Inferior parietal cortex (tissue), 1 donor: ENCODE results near the gene RABAC1.

Experiments used
- DNase-seq: peaks from one replicate; pipeline ENCODE4 v3.0.0-alpha.2; 2016; ENCODE audit errors: extremely low spot score

Gene RABAC1

DNA sequence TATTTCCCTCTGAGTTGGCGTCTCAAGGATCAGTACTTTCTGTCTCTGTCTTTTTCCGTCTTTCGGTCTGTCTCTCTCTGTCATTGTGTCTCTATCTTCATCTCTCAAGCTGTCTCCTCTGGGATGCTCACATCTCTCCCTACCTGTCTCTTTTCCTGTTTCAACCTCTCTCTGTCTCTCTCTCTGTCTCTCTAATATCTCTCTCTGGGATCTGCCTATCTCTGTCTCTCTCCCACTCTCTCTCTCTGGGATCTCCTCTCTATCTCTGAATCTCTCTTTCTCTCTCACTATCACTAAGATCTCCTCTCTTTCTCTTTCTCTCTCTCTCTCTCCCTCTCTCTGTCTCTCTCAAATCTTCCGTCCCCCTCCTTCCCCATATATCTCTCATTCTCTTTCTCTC lies 30.9 kb upstream of the RABAC1 start:
- DNase-seq: no peak

DNA sequence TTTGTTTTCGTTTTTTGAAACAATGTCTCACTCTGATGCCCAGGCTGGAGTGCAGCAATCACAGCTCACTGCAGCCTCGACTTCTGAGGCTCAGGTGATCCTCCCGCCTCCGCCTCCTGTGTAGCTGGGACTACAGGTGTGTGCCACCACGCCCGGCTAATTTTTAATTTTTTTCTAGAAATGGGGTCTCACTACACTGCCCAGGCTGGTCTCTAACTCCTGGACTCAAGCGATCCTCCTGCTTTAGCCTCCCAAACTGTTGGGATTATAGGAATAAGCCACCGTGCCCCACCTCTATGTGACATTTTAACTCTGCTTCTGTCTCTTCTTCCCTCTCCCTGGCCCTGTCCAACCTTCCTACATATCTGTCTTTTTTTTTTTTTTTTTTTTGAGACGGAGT lies 29.8 kb upstream of the RABAC1 start:
- no peak for DNase-seq

DNA sequence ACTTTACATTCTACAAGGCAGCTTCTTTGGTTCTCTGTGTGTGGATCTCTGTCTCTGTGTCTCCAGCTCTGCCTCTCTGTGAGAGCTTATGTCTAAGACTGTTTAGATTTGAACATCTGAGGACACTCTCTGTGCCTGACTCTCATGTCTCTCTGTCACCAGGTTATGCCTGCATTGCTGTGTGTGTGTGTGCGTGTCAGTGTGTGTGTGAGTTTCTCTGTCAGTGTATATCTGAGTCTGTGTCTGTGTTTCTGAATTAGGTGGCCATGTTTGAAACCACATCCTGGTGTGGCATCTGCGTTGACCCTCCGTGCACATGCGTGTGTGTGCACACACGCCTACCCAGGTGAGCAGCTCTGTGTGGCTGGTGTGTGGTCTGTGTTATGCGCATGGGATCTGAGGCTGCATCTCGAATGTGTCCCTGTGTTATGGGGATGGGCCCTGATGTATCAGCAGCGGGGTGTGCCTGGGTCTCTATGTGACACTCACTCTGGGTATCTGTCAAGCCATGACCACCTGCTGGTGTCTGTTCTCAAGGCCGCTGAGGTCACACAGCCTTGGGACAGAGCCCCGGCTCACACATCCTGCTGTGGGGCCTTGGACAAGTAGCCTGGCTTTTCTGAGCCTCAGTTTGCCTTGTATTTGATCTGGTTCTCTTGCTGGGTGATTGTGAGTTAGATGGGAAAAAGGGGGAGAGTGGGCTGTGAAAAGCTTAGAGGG lies 28.2 kb upstream of the RABAC1 start:
- DNase-seq: no peak

DNA sequence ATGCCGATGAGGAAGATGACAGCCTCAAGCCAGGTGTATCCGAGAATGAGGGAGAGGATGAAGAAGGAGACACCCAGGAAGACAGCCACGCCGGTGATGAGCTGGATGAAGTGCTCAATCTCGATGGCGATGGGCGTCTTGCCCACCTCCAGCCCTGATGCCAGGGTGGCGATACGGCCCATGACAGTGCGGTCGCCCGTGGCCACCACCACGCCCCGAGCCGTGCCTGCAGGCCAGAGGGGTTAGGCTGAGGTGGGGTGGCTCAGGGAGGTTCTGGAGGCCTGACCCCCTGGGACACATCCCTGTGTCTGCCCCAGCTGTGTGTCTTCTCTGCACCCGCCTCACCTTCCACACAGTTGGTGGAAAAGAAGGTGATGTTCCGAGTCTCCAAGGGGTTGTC lies 25.8 kb upstream of the RABAC1 start:
- no peak for DNase-seq

DNA sequence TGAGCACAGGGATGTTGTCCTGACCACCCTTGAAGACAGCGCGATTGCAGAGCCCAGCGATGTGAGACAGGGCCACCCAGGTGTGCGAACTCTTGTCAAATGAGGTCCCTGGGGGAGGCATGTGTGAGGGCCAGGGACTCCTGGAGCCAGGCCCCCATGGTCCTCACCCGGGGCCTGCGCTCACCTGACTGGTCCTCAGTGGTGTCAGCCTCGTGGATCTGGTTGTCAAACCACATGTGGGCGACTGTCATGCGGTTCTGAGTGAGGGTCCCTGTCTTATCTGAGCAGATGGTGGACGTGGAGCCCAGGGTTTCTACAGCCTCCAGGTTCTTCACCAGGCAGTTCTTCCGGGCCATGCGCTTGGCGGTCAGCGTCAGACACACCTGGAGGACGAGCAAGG lies 22.6 kb upstream of the RABAC1 start:
- no peak for DNase-seq

DNA sequence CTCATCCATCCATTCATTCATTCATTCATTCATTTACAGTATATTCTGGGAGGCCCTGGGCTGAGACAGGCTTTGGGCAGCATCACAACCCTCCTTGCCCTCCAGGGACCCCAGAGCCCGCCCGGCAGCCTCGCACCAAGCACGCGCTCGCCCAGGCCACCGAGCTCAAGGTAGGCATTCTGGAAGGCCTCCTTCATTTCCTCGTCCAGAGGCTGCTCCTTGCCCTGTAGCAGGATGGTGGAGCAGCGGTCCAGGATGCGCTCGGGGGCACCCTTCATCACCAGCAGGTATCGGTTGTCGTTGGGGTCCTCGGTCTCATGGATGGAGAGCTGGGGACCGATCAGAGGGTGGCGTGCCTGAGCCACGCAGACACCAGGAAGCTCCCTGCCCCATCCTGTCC lies 19.3 kb upstream of the RABAC1 start:
- DNase-seq: no peak

DNA sequence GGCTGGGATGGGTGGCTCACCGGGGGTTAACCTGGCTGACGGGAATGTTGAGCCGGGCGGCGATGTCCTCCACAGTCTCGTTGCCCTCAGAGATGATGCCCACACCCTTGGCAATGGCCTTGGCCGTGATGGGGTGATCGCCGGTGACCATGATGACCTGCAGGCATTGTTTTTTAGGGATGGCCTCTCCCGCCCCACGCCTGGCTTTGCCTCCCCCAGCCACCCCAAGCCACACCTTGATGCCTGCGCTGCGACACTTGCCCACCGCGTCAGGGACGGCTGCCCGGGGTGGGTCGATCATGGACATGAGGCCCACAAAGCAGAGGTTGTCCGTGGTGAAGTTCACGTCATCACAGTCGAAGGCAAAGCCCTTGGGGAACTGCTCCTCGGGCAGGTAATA lies 18.8 kb upstream of the RABAC1 start:
- no peak for DNase-seq

DNA sequence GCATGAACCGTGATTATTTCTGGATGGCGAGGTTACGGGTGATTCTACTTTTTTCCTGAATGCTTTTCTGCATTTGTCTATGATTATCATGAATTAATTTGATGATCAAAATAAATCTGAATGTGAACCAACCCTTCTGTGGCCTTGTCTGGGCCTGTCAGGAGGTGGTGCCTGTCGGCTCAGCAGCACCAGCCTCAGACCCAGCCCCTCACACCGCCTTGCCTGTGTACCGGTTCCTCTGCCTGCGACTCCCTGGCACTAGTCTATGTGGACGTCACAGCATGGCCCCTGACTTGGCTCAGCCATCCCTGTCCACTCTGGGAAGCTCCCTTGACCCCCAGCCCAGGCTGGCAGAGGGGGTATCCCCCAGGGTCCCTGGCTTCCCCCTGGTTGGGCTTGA lies 15.5 kb upstream of the RABAC1 start:
- DNase-seq: no peak

DNA sequence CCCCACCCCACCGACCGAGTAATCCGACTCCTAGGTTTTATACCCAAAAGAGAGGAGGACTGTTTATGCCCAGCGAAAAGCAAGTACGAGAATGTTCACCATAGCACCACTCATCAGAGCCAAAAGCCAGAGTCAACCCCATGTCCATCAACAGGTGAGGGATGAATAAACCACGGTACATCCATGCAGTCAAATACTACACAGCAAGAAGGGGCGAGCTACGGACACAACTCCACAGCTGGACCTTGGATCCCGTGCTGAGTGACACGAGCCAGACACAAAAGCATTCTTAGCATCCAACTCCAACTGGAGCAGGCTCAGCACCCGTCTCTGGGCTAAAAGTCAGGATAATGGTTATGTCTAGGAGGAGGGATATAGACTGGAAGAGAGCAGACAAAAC lies 12.2 kb upstream of the RABAC1 start:
- no peak for DNase-seq

DNA sequence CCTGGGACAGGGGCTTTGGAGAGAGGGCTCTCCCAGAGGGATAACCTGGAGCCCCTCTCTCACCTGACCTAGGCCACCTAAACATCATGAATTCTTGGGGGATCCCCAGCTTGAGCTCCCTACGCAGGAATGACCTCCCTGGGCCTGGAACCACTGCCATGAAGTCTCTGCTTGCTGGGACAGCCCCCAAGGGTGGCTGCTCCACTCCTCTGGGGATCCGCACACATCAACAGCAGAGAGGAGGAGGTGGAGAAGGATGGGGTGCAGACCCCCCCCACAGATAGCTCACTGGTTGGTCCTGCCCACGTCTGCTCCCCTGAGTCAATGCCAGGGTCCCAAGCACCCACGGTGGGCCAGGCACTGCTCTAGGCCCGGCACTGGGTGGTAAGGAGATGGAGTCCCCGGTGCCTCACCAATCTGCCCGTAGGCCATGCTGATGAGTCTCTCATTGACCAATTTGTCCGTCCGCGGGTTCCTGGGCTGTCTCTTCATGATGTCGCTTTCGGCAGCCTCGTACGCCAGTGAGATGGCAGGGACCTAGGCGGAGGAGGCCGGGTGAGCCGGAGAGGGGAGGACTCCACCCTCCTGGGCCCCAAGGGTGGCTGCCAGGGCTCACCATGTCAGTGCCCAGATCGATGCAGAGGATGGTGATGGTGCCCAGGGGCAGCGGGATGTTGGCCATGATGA lies 10.8 kb upstream of the RABAC1 start:
- DNase-seq: no peak

DNA sequence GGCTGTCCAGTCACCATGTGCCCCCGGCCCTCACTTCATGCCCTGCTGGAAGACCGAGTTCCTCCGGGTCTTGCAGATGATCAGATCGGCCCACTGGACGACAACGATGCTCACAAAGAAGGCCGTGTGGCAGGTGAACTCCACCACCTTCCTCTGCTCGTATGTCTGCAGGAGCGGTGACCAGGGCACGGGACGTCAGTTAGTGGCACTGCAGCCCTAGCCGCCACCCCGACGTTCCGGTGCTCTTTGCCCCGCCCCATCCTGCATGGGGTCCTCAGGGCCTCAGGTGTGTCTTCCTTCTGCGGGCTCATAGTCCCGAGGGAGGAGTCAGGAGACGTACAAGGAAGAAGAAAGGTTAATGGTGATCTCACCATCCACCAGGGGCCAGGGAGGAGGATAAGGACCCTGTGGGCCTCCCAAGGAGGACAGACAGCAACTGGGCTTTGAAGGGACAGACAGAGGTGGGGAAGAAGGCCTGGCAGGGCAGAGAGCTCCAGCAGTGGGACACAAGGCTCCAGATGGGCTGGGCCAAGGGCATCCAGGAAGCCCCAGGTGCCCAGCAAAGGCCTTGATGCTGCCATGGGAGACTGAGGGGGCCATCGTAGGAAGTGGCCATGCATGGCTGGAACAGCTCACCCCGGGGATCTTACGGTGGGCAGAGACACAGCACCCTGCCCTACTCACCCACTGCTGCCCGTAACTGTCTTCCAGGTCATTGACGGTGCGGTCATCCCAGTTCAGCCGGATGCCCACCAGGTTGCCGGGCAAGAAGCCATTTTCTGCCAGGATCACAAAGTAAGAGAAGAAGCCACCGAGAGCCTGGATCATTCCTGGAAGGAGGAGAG lies 9.9 kb upstream of the RABAC1 start:
- no peak for DNase-seq

DNA sequence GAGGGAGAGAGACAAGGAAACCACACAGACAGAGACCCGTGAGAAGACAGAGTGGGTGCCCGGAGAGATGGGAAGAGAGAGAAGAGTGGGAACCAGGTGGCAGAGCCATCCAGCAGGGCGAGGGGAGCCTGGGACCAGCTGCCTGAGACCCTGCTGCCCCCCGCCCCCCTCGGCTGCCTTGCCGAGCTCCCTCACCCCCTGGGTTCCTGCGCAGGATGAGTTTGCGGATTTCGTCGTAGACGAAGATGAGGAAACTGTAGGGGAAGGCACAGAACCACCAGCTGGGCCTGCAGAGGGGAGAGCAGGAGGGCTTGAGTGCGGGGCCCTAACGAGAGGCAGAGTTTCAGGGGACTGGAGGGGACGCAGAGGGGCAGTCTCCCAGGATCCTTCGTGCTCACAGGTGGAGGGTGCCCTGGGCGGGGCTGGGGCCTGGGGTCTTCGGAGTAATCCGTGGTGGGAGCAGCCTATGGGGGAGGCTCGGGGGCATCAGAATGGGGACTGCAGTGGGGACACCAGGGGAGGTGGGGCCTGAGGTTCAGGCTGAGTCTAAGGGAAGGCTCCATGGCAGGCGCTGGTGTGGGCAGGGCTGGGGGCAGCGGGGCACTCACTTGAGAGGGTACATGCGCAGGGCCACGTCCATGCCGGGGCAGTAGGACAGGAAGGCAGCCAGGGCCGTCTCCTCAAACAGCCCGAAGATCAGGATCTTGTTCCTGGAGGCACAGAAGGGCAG lies 8.1 kb upstream of the RABAC1 start:
- DNase-seq: no peak

DNA sequence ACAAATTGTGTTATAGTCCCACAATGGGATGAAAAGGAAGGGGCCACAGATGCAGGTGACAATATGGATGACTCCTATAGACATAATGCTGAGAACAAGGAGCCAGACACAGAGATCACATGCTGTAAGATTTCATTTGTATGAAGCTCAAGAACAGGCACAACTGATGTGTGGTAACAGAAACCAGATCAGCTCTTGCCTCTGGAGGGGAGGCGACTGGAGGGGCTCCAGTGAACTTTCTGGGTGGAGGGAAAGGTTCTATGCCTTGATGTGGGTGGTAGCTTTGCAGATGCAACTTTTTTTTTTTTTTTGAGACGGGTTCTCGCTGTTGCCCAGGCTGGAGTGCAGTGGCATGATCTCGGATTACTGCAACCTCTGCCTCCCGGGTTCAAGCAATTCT lies 6.0 kb upstream of the RABAC1 start:
- no peak for DNase-seq

DNA sequence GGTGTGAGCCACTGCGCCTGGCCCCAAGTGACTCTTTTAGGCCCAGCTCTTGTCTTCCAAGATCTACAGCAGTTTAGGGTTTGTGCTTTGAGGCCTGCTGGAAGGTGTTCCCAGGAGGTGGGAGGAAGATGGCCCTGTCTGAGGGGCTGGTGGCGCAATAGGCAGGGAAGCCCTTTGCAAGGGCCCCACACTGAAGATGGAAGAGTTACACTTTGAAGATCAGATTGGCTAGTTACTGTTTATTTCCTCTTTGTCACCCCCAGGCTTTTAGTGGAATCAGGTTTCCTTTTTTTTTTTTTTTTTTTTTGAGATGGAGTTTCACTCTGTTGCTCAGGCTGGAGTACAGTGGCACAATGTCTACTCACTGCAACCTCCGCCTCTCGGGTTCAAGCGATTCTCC lies 1.9 kb upstream of the RABAC1 start:
- DNase-seq: no peak

DNA sequence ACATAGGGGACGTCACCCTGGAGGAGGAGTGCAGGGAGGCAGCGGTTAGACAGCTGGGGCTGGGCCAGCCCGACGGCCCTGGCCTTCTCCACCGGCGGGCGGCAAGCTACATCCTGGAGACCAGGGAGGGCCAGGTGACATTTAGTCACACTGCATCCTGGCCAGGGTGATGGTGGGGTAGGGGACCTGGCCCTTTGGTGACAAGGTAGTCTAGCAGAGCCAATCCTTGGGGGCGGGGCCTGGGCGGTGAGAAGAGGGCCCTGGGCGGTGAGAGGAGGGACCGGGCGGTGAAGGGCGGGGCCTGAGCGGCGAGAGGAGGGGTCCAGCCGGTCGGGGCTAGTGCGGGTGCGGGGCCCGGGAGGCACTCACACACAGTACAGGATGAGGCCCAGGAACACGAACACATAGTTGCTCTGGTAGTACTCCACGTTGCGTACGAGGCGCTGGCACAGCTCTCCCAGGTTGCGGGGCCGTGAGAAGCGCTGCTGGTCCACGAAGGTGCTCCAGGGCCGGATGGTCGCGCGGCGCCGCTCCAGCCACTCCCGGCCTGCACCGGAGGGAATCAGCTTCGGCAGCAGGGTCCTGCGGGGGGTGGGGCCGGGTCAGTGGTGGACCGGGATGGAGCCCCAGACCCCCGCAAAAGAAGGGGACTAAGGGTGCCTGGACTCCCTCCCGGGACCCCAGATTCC lies 610 bp downstream of the RABAC1 start:
- no peak for DNase-seq

DNA sequence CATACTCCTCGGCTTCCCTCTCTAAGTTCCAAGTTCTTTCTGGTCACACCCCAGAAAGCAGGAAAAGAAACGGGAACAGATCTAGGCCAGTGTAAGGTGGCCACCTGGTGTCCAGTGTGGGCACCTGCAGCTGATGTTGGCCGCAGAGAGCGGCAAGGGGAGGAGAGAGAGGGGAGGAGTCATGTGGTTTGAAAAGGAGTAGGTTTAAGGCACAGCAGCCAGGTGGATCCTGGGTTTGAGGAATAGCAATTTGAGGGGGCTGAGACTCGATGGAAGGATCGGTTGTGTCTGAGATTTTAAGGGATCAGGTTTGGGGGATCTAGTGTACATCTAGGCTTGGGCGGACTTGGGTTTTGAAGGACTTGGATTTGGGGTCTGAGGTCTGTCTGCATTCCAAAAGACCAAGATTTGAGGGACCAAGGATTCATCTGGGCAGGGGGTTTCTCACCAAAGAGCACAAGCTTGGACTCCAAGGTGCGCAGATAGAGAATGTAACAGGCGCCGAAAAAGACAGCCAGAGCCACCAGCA lies 1.2 kb downstream of the RABAC1 start:
- peak; percentile 62 for DNase-seq

DNA sequence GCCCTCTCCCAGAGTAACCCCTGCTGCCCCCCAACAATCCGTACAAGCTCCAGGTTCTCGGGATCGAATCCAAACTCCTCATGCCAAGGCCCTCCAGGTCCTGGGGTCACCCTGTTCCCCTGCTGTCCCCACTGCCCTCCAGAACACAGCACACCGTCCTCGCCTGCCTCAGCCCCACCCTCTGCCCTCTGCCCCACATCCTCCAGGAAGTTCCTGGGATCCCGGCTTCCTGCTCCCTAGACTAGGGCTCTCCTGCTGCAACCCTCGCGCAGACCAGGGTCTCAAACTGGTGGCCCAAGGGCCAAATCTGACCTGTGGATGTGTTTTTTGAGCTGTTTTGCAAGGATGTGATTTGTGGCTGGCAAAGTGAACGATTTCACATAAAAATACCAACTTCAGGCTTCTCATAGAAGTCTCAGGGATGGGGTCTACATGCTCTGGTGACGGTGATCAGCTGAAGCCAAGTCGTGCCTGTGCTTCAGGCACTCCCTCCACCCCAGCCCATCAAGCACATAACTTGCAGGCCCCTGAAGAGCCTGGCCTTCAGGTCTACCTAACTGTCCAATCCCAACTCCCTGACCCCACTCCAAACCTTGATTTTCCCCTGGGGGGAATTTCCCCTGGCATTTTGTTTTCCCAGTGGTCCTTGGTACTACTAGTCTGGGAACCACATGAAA lies 1.8 kb downstream of the RABAC1 start:
- DNase-seq: no peak

DNA sequence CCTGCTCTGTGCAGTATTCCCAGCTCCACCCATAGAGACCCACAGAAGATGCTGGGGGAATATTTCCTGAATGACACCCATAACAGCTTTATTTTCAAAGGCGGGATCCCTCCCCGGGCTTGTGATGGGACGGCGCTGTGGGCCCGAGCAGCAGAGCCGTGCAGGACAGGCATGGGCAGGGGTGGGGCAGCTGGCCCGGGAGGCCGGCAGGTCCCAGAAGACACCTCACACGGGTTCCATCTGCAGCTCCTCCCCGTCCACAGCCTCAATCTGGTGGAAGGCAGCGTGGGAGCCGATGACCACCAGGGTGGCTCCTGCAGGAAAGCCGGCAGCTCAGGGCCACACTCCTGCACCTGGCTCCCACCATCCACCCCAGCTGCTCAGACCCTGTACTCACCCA lies 2.5 kb downstream of the RABAC1 start:
- no peak for DNase-seq

DNA sequence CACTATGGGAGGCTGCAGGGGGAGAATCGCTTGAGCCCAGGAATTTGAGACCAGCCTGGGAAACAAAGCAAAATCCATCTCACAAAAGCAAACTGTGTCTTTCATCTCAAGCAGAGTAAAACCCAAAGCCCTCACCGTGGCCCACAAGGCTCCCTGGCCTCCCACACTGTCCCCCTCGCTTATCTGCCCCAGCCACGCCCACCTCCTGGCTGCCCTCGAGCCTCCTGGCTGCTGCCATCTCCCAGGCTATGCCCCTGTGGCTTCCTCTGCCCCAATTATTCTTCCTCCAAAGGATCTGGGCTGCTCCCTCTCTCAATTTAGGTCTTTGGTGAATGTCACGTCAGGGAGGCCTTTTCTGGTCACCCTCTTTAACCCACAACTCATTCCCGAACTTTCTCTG lies 3.6 kb downstream of the RABAC1 start:
- DNase-seq: no peak

DNA sequence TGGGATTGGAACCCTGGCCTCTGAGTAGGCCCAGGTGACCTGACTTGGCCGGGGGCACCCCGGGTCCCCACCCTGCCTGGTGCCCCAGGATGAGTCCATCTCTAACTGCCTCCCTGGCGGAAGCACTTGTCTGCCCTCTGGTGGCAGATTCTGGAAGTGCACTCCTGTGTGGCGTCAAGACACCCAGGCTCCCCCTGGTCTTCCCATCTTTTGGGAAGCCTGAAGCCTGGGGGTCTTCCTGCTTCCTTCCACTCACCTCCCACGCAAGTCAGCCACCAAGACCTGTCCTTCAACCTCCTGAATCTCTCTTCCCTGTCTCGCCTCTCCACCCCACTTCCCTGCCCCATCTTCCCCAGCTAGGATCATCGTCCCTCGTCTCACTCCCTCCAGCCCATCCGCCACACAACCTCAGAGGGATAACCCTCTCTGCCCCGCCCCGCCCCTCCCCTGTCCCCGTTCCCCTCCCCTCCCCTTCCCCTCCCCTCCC lies 7.4 kb downstream of the RABAC1 start:
- DNase-seq: peak; percentile 87

DNA sequence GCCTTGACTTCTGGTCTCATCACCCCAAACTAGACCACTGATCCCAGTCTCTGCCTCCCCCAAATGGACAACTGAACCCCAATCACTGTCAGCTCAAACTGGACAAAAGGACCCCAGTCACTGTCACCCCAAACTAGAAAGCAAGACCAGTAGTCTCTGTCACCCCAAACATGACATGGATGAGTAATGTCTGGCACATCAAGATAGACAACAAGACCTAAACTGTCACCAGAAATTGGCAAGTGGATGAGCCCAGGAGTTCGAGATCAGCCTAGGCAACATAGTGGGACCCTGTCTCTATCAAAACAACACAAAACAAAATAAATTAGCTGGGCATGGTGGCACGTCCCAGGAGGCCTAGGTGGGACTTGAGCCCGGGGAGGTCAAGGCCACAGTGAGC lies 12.0 kb downstream of the RABAC1 start:
- no peak for DNase-seq
